NCI-H1417 treated with DMSO at 0.1 percent for 48 hours (cell line): ENCODE results near the gene H2BW1.
"Not testable (repeated sequence)": the region's sequence is repeated elsewhere in the genome, so short reads cannot be mapped to it uniquely, and the experiment has no call there.

Experiments
- DNase-seq: peaks from one replicate; lab custom pipeline; 2025; lab: John Stamatoyannopoulos, UW

The H2BW1 gene

GRCh38 chrX:104013606-104014005 lies at the start of gene H2BW1:
Gene H2BW1 (minus strand): TSS chrX:104013708. CDS start chrX:104013576, 132 bp downstream.
- DNase-seq = no peak

GRCh38 chrX:104062636-104063035 lies 49.1 kb upstream of the H2BW1 start:
- DNase-seq = not testable (repeated sequence)

GRCh38 chrX:104054956-104055355 lies 41.4 kb upstream of the H2BW1 start:
- DNase-seq = not testable (repeated sequence)

- DNase-seq = no peak
Measured at GRCh38 chrX:104047171-104047570, 33.7 kb upstream of the H2BW1 start.

GRCh38 chrX:104045642-104046041 lies 32.1 kb upstream of the H2BW1 start:
- DNase-seq = no peak

GRCh38 chrX:104041003-104041402 lies 27.5 kb upstream of the H2BW1 start:
- DNase-seq = no peak

GRCh38 chrX:104039689-104040505 lies 26.4 kb upstream of the H2BW1 start, which contains the start of gene H2BW2:
Gene H2BW2 (plus strand): TSS chrX:104039956. CDS start chrX:104039995, 39 bp downstream.
- no peak for DNase-seq

- DNase-seq = no peak
Measured at GRCh38 chrX:104018126-104018525, 4.6 kb upstream of the H2BW1 start.

- not testable (repeated sequence) for DNase-seq
Measured at GRCh38 chrX:104015576-104015975, 2.1 kb upstream of the H2BW1 start.

GRCh38 chrX:104013158-104013557 lies 350 bp downstream of the H2BW1 start:
- no peak for DNase-seq

- no peak for DNase-seq
Measured at GRCh38 chrX:104008831-104009230, 4.7 kb downstream of the H2BW1 start.

GRCh38 chrX:103999234-103999633 lies 14.3 kb downstream of the H2BW1 start:
- no peak for DNase-seq

- not testable (repeated sequence) for DNase-seq
Measured at GRCh38 chrX:103983508-103983907, 30.0 kb downstream of the H2BW1 start.

GRCh38 chrX:103962411-103963278 lies 50.9 kb downstream of the H2BW1 start, which contains the start of gene TMSB15B:
Gene TMSB15B (plus strand): TSS chrX:103962627.
- DNase-seq = not testable (repeated sequence)
